Effector CD4-positive, alpha-beta T cell (primary cell): ENCODE data around the gene TUNAR.
"Not testable (repeated sequence)": the region's sequence is repeated elsewhere in the genome, so short reads cannot be mapped to it uniquely, and the experiment has no call there.

Source experiments
- DNase-seq: peaks from one replicate; pipeline ENCODE4 v3.0.0-alpha.2; 2020

TUNAR gene

DNA sequence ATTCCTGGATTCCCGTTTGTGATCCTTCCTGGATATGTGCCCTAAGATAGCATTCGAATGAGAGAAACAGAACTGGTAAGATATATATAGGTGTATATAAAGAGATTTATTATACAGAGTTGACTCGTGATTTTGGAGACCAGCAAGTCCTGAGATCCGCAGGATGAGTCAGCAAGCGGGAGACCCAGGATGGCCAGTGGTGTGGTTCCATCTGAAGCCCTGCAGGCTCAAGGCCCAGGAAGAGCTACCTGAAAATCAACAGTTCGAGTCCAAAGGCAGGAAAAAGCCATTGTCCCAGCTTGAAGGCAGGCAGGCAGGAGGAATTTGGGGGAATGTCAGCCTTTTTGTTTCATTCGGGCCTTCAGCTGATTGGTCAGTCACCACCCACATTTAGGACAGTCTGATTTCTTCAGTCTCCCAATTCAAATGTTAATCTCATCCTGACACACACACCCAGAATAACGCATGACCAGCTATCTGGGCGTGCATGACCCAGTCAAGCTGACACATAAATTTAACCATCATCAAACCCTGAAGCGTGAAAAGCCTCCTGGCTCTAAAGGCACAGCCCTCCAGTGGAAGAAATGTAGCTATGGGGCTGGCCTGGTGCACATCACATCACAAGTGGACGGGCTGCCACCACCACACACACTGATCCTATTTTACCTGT lies 44.3 kb downstream of the TUNAR start:
- no peak for DNase-seq

DNA sequence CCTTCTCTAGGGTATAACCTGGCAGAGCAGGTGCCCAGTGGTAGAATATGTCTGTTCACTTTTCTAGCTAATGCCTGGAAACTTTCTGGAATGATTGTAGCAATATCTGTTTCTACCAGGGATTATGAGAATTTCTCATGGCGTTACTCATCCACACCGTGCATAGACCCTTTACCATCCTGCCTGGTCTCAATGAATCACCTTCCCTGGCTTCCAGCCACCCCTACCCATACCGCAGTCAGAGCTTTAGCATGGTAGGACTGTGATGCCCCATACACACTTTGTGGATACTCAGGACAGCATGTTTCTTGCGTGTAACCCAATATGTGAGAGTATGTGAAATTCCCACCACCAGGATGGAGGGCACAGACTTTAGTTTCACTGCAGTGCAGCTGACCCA lies 45.4 kb downstream of the TUNAR start:
- no peak for DNase-seq

DNA sequence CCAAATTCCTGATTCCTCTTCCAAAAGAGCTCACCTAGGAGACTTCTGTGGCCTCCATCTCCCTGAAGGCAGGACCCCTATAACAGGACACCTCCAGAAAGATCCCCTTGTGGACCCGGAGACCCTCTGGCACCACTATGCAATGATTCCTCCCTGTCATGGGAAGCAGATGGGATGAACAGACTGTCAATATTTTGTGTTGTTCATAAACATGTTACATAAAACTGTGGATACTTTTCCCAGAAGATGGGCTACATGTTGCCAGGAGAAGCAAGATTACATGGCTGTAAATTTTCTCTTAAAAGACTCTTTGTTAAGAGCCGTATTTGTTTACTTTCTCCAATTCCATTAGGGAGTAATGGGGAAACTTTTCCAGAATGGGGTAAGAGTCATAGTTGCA lies 52.1 kb downstream of the TUNAR start:
- DNase-seq: no peak

DNA sequence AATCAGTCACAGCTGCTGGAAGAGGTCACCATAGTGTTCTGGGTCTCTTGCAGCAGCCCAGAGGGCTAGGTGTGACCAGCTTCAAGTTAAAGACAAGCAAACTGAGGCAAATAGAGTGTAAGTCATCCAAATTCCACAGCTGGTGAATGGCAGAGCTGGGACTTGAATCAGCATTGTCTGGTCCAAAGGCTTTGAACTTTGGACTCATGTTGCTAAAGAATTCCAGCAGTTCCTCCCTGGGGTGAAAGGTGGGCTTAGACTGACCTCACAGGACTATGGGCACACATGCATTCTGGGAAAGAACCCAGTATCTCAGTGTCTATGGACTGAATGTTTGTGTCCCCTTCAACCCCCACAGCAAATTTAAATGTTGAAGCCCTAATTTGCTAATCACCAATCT lies 54.8 kb downstream of the TUNAR start:
- no peak for DNase-seq

DNA sequence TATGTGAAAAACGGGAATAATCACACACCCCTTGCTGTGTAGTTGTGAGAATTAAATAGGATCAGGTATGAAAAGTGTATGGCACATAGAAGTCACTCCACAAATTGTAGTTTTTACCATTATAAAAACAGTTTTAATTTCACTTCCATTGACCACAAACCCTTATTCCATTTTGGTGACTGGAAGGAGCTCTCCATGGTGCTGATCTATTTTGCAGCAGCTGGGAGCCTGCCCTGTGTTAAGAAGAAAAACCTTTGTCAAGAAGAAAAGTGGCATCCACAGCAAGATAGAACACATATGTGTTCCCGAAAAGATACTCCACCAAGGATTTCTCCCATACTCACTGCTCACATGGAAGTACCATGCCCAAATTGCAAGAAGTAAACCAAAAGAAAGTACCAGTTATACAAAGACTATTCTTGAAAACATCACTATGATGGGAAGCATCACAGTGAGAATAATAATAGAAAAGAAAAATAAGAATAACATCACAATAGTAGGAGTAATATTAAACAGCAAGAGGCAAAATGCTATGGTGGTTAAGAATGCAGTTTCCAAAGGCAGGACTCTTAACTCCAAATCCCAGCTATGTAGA lies 58.7 kb downstream of the TUNAR start:
- DNase-seq: no peak

DNA sequence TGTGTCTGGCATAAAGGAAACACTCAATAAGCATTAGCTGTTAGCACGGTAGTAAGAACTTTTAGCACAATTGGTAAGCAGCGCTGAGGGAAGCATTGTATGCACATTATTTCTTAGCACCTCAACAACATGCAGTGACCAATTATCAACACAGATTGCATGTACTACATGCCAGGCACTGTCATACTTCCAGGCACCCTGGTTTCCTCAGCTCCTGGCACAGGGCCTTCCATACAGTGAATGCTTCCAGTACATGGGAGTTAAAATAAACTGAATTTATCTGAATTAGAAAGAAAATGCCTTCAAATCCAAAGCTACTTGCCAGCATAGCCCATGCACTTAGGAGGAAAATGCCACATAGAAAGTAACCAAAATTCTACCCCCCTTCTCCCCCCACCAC lies 59.4 kb downstream of the TUNAR start:
- DNase-seq: no peak

DNA sequence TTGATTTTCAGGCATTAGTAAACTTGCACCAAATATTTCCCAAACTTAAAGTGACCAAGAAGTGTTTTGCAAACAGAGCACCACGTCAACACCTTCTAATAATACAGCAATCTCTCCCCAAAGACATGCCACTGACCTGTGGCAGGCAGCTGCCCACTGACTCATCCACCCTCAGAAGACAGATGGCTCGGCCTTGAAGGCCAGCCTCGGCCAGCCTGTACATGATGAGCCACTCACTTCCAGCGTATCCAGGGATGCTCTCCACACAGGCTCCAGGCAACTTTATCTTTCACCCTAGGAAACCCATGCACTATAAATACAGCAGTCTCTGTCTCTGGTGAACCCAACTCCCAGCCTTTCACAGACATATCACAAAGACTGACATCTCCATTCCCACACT lies 62.7 kb downstream of the TUNAR start:
- no peak for DNase-seq

DNA sequence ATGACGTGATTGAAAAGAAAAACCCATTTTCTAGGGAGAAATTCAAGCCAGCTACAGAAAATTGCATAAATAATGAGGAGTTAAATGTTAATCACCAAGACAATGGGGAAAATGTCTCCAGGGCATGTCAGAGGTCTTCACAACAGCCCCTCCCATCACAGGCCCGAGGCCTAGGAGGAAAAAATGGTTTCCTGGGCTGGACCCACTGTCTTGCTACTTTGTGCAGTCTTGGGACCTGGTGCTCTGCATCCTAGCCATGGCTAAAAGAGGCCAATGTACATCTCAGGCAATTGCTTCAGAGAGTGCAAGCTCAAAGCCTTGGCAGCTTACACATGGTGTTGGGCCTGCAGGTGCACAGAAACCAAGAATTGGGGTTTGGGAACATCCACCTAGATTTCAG lies 65.3 kb downstream of the TUNAR start:
- no peak for DNase-seq

DNA sequence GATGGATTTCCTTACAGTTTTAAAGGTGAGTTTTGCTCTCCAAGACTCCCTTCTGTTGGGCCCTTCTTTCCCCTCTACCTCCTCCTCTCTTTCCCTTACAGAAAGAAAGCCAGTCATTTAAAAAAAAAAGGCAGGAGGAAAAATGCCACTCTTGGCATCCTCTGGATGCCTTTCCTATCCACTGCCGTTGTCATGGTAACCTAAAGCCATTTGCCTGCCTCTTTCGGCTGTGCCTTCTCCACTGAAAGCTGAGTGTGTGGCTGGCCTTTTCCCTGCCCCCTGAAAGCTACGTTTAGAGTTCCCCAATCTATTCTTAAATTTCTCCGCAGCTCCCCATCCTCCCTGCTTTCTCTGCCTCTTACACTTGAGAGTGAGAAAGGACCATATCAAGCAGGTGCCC lies 67.1 kb downstream of the TUNAR start:
- DNase-seq: no peak

DNA sequence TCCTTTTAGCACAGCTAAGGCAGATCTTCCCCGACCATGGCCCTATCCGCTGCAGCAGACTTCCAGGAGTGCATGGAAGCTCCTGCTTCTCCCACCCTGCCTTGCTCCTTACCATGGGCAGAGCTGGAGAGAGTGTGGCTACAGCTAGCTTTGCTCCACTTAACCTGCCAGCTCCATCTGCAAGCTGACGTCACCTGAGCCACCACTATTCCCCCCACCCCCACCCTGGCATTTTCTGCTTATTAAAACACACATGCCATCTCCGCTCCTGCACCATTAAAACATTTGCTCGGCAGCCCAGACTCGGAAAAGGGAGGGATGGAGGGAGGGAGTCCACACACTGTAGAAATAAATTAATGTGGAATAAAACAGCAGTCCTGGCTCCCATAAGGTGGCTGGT lies 67.8 kb downstream of the TUNAR start:
- no peak for DNase-seq

DNA sequence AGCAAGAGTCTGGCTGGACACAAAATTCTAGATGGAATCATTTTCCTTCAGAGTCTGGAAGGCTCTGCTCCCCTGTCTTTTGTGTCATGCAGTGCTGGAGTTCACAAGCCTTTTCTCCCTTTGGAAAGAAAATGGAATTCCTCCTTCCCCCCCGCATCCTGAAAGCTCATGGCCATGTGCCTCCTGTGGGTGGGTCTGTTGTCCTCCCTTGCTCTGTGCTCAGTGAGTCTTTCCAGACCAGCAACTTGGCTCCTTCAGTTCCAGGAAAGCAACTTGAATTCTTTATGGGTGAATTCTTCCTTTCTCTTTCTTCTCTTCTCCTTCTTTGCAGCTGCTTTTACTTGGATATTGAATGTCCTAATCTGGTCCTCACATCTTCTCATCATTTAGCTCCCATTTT lies 70.2 kb downstream of the TUNAR start:
- no peak for DNase-seq

DNA sequence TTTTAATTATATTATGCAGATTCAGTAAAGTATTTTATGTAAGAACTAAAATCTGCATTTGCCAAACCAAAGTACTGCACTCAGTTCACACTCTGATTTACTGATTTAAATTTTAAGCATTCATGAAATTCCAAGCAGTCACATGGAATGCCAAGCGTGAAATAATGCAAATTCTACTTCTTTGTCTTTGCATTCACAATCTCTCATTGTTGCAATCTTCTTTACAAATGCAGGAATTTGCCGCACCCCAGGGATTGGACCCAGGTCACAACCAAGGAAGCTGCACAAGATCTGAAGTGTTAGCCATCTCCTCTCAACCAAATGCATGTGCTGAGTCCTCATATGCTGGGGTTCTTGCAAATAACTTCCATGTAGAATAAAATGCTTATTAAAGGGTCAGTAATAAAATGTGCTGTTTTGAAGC lies 71.9 kb downstream of the TUNAR start:
- no peak for DNase-seq

DNA sequence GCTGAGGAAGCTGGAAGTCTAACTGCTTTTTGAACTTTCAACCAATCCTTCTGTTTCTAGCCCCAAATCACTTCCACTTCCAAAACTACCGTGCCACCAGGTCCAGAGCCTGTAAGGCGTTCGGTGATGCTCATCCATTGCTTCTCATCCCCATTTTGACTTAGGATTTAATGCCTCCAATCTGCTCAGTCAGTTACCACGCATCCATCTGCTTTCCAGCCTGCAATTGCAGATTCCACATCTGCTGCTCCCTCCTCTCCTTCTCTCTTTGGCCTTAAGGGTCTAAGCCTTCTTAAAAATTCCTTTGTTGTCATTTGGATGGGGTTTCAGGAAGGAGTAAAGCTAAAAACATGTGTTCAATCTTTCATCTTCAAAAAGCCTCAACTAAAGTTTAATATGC lies 74.7 kb downstream of the TUNAR start:
- DNase-seq: no peak

DNA sequence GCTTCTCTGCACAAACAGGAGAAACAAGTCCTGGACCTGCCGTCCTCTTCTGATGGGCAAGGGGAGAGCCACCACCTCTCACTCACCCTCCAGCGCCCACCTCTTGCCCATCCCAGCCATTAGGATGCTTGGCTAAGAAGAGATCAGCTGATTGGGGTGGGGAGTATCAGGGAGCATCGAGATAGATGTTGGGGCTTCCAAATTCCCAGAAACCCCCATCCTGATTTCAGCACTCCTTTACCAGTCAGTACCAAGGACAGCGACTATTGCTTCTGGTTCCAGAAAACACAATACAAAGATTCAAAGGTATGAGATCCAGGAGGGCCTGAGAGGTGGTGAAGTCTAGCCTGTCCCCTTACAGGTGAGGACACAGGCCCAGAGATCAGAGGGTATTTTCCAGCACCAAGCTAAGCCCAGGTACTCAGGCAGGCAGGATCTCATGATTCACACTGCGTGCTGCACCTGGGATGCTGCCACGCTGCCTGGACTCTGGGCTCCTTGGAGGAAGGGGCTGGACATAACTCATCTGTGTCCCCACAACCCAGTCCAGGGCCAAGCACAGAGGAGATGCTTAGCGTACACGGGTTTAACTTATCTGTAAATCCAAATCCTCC lies 76.6 kb downstream of the TUNAR start:
- no peak for DNase-seq

DNA sequence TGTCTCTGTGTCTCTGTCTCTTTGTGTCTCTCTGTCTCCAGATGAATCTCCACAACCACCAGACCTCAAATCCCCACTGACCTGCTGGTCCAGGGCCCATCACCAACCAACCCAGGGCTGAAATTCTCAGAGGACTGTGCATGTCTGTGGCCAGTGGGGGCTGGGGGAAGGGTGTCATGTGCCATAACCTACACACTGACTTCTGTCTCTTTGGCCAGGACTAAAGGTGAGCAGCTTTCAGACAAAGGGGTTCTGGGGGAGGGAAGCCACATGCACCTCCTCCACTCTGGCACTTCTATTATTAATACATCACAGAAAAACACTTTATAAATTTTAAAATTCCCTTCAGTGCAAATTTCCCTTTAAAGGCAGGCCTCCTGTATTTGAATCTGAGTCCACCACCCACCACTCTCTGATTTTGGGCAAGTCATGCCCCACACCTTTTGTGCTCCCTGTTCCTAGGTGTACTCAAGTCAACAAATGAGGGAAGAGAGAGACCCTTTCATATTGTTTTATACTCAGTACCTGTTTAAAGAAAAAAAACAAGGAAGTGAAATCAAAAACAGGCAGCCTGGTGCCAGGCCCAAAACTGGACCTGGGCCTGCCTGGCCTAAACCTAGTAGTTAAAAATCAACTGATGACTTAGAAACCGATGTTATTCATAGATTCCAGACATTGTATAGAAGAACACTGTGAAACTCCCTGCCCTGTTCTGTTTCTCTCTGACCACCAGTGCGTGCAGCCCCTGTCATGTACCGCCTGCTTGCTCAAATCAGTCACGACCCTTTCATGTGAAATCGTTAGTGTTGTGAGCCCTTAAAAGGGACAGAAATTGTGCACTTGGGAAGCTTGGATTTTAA lies 80.2 kb downstream of the TUNAR start:
- no peak for DNase-seq

DNA sequence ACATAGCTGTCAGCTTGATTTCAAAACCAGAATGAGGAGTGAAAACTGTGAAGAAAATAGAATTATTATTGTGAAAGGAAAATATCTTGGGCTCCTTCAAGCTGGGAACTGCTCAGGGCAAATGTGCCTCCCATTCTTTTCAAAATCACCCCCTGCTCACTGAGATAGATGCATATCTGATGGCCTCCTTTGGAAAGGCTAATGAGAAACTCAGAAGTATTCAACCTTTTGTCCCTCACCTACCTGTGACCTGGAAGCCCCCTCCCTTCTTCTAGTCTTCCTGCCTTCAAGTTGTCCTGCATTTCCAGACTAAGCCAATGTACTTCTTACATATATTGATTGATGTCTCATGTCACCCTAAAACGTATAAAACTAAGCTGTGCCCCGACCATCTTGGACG lies 81.5 kb downstream of the TUNAR start:
- DNase-seq: no peak

DNA sequence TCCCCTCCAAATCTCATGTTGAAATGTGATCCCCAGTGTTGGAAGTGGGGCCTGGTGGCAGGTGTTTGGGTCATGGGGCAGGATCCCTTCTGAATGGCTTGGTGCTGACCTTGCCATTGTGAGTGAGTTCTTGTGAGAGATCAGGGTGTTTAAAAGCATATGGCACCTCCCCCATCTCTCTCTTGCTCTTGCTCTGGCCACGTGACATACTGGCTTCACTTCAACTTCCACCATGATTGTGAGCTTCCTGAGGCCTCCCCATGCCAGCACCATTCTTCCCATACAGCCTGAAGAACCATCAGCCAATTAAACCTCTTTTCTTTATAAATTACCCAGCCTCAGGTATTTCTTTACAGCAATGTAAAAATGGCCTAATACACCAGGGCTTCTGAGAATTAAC lies 82.7 kb downstream of the TUNAR start:
- no peak for DNase-seq

DNA sequence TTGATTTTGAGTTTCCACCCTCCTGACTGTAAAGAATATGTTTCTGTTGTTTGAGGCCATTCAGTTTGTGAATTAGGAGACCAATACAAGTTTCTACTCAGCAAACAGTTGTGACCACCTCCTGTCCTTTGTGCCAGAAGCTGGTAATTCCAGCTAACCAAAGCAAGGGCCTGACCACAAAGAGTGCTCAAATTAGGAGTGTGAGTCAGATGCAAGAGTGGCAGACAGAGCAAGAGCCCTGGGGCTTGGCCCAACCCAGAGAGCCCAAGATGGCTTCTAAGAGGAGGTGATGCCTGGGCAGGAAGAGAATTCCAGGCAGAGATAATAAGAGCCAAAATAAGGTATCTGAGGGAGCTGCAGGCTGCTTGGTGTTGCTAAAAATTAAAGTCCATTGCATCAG lies 84.8 kb downstream of the TUNAR start:
- DNase-seq: no peak

DNA sequence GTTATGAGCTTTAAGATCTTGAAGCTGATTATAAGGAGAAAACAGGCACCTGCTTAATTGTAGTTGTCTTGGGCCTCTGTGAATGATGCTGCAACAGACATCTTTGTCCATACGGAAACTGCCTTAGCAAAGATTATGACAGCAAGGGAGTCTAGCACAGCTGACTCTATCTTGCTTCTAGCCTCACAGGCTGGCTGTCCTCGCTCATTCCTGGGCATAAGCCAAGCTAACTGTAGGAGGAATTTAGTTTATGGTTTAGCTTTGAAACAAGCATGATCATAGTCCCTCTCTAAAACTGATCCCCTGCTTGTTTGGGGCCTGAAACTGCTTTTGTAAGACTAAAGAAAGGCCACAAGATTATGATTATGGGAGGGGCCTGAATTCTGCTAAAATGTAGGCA lies 88.3 kb downstream of the TUNAR start:
- DNase-seq: no peak

DNA sequence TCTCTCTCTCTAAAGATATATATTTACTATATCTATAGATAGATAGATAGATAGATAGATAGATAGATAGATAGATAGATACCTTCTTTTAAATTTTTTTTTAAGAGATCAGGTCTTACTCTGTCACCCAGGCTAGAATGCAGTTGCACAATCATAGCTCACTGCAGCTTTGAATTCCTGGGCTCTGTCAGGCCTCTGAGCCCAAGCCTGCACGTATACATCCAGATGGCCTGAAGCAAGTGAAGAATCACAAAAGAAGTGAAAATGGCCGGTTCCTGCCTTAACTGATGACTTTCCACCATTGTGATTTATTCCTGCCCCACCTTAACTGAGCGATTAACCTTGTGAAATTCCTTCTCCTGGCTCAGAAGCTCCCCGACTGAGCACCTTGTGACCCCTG lies 91.4 kb downstream of the TUNAR start:
- DNase-seq: not testable (repeated sequence)
